GM19467 (cell line): Measurements from ENCODE around the gene PLEKHA6.

ENCODE experiments used
- ATAC-seq: cut with Tn5 transposase; IDR thresholded peaks from one replicate; pipeline ENCODE4 v1.9.1; 2021; ENCODE audit warnings: mild to moderate bottlenecking, moderate library complexity; ENCODE audit not compliant: unreplicated experiment

Gene PLEKHA6

DNA sequence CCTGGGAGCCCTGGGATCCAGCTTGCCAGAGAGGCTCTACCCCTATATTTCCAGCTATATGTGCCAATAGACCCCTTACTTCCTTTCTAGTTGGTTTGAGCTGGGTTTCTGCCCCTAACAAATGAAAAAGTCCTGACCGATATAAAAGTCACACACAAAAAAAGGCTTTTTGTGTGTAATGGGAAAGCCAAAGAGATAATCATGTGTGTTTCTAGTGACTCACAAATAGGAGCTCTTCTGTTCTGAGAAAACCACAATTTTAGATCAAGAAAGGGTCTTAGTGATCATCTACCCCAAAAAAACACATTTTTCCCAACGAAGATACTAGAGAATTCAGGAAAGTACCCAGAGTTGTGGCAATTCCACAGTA, 23.0 kb upstream of the PLEKHA6 start:
- no peak for ATAC-seq

DNA sequence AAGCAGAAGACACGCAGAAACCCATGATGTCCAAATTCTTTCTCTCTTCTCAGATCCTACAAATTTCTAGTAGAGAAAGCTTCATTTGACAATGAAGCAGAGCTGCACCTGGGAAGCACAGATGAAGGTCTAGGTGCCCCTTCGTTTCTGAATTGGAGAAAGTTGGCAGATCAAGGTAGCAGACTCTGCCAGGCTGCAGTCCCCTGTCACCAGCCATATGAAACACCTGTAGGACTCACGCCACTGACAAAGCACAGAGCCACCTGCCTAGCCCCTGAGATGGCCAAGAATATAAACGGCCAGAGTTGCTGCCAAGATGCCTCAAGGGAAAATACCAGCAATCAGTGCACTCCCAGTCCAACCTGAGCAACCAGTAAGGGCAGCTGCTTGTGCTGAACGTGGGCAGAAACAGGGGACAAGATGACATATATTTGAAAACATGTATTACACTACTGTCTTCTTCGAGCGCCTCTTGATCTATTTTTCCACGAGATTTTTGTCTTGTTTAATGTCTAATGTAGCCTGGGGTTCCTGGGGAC, 20.6 kb upstream of the PLEKHA6 start:
- ATAC-seq: no peak

DNA sequence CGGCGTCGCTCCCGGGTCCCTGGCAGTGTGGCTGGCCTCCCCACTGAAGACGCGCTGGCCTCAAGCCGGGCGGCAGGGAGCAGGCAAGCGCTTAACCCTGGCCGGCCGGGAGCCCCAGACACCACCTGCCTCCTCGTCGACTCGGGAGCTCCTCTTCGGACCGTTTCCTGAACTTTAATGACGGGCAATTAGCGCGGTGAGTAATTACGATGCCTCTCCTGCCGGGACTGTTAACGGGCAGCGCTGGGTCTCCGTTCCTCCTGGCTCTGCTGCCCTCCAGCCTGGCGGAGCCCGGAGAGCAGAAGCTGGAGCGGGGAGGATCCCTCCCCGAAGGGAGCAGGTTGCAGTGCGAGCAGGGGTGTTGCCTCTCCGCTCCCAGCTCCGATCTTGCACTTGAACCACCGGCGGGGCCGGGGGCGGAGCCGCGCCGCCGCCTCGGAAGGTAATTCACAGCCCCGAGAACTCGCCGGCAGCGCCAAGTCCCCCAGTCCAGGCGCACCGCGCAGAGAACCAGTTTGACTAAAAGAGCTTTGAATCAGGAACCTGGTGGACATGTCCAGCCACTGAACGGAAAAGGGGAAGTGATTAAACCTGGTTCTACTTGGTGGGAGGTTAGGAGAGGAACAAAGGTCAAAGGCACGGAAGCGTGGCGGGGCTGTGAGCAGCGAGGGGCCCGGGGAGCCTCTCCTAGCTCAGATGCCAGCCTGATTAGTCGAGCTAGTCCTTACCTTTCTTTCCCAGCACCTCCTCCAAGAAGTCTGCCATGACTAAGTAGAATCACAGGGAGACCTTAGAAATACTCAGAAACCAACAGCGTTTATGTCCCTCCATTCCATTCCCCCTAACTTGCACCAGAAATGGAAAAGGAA, 18.3 kb upstream of the PLEKHA6 start:
- no peak for ATAC-seq

DNA sequence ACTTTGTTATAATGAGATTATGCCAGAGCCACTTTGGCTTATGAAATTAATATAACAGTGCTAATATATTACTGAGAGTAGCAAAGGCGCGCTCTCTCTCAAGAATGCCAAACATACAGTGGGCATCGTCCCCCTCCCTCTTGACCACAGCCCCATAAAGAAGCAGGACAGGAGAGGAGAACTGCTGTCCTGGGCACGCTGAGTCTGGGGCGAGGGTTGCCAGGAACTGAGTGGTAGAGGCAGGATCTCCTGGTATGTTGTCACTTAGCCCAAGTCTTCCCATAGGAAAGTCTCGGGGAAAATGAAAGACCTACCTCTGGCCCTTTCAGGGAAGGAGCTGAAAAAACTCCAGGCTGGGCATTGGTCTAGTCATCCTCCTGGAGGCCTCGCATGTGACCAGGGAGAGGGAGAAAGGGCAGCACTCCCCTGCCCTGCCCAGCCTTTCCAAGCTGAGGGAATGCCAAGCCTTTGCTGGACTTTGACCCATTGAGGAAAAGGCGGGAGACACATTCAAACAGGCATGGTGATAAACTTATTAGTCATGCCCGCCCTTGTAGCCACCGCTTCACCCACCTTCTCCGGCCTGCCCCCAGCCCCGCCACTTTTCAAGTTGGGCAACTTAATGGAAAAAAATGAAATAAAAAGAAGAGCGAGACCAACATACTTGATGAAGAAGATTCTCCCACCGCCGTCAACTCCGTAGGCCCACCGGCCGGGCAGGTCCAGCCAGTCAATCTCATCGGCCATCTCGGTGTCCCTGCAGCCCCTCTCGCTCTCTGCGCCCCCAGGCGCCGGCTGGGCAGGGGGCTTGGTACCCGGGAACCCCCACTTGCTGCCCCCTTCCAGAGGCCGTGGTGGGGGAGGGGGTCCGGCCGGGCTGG, 17.4 kb upstream of the PLEKHA6 start:
- no peak for ATAC-seq

DNA sequence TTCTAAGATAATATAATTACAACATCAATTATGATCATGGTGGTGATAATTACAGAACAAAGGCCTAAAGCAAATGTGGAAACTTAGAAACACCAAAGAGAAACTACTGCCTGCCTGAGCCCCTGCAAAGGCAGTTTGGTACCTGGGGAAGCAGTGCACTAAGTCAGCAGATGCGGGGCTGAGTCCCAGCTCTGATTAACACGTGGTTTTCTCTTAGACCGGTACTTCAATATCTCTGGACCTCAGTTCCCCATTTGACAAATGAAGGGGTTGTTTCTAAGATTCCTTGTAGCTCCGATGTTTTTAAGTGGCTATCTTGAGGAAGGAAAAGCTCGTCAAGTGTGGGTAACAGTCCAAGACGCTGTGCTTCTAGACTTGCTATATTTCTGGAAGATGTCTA, 16.7 kb upstream of the PLEKHA6 start:
- ATAC-seq: no peak

DNA sequence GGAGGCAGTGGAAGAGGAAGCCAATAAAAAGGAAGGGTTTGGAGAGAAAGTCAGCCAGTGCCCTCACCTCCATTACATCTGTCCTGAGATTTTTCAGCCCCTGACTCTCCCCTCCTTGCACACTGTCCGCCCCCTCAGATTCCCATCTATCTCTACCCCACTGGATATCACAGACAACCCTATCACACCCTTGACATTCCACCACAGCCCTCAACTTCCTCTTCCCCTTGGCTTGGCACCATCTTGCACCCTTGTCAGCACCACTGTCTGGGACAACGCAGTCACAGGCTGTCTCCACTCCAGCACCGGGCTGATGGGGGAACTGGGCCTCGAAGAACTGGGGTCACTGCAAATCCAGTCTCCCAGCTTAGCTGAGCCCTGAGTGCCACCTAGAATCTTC, 14.2 kb upstream of the PLEKHA6 start:
- ATAC-seq: no peak

DNA sequence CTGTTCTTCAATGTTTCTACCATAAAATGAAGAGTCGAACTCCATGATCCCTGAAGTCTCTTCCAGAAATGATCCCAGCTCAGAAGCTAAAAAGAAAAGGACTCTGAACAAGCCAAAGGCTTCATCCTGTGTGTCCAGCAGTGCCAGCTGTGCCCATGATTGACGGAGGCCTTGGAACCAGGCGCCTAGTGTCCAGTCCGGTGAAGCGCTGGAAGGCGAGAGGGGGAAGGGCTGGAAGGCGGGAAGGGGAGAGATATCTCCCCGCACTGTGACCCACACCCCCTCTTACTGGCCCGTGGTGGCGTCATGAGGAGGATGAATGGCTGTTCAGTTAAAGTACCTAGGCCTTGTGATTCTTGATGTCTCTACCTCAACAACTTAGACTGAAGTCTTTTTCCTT, 10.4 kb upstream of the PLEKHA6 start:
- no peak for ATAC-seq

DNA sequence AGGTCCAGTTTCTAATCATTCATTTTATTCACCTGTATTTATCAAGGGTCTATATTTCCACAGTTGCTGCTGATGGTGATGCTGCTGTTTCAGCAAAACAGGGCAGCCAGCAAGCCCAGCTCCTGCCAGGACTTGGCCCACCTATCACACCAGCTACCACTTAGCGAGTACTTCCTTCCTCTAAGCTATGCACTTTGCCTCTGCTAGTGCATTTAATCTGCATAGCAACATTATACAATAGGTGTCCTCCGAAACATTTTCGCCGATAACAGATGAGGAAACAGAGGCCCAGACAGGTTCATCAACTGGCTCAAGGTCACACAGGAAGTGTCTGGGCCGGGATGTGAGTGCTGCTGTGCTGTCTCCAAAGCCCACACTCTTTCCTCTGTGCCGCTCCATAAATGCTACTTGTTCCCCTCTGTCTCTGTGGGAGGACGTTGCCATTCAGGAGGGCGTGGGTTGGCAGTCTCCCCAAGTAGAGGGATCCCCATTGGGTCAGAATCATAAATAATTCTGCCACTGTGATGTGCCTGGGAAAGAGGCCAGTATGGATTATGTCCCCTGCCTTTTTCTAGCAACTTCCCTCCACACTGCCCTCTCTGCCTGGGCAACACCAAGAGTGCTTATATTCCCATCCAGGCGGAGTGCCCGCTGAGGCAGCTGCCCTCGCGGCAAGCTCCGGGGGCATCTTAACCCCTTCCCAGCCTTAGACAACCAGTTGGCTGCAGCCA, 9.4 kb upstream of the PLEKHA6 start:
- no peak for ATAC-seq

DNA sequence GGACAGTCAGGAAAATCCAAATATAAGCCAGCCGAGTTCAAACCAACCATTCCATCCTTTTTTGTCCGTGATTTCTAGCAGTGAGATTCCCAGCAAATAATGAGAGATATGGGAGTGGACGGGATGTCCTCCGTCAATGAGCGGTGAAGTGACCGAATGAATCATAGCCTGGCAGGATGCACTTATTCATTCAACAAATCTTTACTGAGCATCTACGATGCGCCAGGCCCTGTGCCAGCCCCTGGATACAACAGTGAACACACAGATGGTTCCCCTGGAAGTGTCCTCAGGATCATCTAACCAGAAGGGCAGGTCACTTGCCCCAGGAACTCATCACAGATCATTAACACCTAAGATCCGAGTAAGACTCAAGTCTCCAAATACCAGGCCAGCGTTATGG, 8.2 kb upstream of the PLEKHA6 start:
- ATAC-seq: no peak

DNA sequence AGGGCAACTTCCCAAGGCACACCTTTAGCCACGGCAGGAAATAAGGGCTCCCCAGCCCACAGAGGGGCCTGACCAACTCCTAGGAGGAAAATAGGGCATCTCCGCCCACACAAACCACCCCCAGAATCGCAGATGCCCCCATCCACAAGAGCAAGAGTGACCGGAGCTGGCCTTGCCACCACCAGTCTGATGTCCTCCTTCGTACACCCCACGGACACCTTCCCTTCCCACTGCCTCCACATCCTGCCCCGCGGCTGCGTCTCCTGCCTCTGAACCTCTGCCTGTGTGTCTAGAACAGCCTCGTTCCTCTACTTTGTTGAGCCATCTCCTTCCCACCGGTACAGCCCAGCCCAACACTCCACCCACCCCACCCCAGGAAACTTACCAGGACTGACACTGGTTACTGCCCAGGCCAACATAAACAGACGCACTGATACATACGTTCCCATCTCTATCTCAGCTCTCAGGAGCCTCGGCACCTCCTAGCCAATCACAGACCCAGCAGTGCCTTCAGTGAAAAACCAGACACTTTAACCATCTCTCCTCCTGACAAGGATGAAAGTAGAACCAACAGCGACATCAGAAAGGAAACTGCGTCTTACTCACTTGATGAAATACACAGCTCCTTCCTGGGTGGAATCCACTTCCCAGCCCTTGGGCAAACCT, 7.6 kb upstream of the PLEKHA6 start:
- ATAC-seq: no peak

DNA sequence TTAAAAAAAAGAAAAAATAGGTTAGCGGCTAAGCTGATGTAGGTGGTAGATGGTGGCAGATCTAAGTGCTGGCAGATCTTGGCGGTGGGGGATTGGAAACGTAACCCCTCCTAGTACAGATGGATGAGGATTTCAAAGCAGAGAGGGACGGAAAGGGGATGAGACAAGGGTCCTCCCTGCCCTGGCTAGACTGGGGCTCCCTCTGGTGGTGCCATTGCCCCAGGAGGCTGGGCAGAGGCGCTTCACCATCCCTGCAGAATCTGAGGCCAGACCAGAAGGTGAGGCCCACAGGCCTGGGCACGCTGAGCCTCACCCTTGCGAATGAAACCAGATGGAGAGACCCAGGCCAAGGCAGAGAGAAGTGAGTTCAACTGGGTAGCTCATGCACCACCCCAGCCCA, 7.0 kb upstream of the PLEKHA6 start:
- ATAC-seq: no peak

DNA sequence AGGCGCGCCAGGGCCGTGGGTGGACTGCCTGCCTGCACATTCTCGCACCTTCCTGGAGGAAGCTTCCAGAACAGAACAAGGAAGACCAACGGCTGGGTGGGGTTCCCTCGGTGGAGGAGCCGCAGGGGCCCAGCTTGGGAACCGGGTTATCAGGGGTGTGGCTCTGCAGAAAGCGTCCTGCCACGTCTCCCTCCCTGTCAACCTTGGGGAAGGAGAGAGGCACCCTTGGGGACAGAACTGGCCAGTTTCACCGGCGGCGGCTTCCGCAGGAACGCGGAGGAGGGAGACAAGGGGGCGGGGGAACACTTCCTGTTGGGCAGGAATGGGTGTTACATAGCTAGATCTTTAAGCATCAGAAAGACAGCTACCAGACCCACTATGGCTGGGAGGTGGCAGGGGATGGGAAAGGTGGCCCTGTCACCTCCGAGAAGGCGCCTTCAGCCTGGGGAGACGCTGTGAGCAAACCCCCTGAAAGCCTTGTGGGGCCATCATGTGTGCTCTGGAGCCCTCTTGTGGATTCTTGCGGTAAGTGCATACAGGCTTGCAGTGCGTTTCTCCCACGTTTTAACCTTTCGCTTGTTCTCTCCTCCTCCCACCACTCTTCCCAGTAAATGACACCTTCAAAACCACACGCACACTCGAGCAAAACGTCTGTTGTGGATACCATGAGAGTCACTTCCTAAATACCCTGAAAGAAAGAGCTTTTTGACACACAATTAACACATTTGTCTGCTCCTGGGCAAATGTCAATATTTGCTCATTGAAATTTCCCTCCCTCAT, 3.8 kb upstream of the PLEKHA6 start:
- ATAC-seq: no peak

DNA sequence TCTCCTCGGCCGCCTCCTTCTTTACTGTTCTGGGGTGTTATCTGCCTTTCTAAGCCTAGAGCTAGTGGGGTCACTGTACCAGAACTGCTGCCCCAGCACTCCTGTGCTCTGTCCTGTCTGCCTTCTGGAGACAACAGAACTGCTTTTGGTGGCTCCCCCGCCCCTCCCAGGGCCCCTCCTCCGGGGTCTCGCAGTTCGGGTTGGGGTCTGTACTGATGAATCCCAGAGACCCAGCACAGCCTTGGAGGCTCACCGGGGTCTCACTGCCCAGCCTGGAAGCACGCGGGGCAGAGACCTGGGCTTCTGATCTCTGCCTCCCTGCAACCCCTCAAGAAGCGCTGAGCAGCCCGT, 3.2 kb upstream of the PLEKHA6 start:
- ATAC-seq: no peak

DNA sequence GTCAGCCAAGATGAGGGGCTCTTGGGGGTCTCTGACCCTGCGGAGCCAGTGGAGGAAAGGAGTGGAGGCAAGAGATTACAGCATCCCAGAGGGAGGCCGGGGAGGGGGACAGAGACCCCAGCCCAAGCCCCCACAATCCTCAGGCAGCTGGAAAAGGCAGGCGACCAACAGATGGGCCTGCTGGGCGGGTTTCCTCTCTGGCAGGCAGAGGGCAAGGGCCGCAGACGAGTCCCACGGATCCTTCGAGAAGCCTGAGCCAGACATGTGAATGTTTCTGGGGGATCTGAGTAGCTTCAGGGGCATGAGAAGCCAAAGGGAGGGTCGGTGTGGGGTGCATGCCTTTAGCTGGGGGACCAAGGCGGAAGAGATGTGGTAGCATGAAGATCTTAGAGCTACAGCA, 2.1 kb upstream of the PLEKHA6 start:
- no peak for ATAC-seq

DNA sequence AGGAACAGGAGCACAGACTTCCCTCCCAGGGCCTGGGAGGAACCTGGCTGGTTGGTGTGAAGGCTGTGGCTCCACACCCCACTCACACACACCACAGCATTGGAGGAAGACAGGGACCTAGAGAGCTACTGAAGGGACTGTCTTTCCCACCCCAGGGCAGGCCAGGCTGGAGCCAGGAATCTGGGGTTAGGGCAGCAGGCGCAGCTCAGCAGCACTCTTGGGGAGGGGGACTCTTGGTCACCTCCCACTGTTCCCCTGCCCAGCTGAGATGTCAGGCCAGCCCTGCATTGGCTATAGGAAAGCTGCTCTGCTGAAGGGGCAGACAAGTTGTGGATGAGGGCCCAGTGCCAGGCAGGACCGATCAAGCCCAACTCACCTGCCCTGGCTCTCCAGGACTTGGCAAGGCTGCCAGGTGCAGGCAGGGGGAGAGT, 1.6 kb upstream of the PLEKHA6 start:
- no peak for ATAC-seq

DNA sequence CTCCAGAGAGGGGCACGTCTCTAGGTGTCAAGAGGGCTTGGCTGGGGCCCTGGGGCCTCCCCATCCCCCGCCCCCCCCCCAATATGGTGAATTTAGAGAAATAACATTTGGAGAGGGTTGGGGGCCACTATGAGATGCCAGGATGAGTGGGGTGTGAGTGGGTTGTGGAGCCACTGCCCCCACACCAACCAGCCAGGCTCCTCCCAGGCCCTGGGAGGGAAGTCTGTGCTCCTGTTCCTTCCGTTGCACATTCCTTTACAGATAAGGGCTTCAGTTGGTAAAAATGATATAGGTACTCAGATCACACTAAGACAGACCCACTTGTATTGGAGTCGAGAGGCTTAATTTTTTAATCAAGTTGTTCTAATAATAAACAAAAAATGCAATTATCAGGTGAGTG, 585 bp upstream of the PLEKHA6 start:
- ATAC-seq: no peak

DNA sequence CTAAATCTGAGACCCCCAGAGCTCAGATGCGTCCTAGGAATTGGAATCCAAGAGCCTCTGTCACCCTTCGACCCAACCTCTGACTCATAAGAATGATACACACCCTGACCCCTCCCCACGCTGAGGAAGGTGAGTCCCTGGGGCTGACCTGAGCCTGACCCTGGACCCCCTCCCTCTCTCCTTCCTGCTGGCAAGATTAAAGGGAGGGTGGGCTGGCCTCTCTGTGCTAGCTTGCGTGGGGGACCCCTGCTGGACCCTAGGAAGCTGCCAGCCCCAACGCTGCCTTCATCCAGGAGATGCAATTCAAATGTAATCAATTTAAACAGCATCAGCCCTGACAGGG, 627 bp downstream of the PLEKHA6 start:
- no peak for ATAC-seq

DNA sequence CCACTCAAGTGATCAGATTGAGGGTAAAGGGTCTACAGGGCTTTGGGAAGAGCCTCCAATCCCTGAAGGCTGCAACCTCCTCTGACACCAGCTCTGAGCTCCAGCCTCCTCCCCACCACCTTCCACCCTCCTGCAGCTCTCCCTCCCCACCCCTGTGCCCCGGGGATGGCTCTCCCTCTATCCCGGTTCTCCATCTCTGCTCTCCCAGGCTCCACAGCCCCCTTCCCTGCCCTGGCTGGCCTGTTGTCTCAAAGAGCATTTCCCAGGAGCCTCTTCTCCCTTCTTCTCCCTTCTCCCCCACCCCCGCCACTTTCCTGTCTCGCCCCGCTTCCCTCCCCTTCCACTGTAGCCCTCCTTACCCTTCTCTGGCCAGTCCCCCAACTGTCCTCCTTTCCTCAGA, 1.1 kb downstream of the PLEKHA6 start:
- ATAC-seq: no peak

DNA sequence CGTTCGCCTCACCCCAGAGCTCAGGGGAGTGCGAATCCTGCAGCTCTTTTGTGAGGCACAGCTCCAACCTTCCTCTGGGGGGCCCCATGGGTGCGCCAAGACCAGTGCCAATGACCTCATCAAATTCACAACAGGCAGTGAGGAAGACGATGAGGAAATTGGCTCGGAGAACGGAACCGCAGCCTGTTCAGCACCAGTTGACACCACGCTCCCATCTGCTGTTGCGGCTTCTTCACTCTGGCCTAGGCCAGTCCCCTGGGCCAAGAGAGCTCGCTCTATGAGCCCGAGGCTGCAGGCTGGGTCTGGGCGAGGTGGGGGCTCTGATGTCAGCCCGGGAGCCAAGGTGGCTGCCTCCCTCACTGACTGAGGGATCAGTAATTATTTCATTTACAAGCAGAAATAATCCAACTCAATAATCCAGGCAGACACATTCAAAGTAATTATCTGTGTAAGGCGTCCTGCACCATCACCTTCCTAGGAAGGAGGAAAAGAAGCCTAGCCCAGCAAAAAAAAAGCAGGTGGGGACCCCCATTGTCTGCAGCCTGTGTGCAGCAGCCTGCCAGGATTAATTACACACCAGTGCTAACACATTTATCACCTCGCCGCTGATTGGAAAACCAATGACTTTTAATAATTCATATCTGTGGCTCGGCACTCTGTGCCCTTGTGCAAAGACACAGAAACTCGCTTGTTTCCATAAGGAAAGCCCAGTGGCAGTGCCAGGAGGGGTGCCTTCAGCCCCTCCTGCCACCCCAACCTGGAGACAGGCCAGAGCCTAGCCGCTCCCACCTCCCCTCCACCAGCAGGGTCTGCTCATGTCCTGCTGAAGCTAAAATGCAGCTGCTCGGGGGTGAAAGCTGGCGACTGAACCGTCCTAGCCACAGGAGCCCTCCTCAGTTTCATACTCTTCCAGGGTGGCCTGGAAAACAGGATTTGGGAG, 1.9 kb downstream of the PLEKHA6 start:
- no peak for ATAC-seq
